ENCODE results near the gene MORN1. TPM values are rescaled to one million over a fixed set of nuclear protein-coding genes. Genes with fewer than 3 reads are reported as not detected.

MORN1 gene
- total and polyA plus RNA-seq, 3 donors from 2014 or later: 30.4 to 34.5 (median 30.9) TPM

- 75 to 77% methylated on average over 6 to 9 of the region's 9 CpGs for WGBS, 2 donors
- no peaks in the 10 kb centered on the region for H3K9me3 ChIP-seq
- H3K36me3 ChIP-seq (ENCODE audit: low read depth, missing control alignments): no peaks in the 10 kb centered on the region
- TF ChIP-seq POLR2A (IDR thresholded peaks at IDR 0.05) (no peak), CTCF (IDR thresholded peaks at IDR 0.05) (no peak)
- H3K4me1 ChIP-seq: peaks cover 25% of the 10 kb centered on the region
- no peaks in the 10 kb centered on the region for H3K27me3 ChIP-seq
- intact Hi-C loops (cut with DNase I; ENCODE audit: low total_unique reads): no loop called here
- no peak for DNase-seq
- no peak overlapping the region for H3K4me3 ChIP-seq
- H3K27ac ChIP-seq: no peak overlapping the region
Measured at GRCh38 chr1:2393471-2393877, 2.1 kb upstream of the MORN1 start.

DNA sequence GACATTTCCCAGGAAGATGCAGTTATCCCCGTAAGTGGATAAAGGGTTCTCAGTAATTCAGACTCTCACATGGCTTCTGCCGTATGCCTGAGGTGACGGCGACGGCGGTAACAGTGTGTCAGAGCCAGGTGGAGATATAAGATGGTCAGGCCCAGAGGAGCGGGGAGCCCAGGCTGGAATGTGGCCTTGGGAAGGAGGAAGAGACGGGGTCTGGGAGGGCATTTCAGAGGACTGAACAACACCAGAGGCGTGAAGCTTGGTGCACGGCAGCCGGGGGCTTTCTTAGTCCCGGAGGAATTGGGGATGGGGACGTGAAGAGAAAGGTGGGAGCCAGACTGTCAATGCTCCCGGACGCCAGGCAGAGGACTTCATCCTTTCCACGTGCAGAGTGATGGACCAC lies 1.3 kb upstream of the MORN1 start:
- no peak for TF ChIP-seq CTCF (IDR thresholded peaks at IDR 0.05)
- TF ChIP-seq POLR2A (IDR thresholded peaks at IDR 0.05): no peak
- H3K27ac ChIP-seq: peak overlapping the region; percentile 69 to 89
- no peak for DNase-seq
- H3K36me3 ChIP-seq (ENCODE audit: low read depth, missing control alignments): no peaks in the 10 kb centered on the region
- intact Hi-C loops (cut with DNase I; ENCODE audit: low total_unique reads): no loop called here
- H3K4me1 ChIP-seq: peaks cover 25% of the 10 kb centered on the region
- H3K27me3 ChIP-seq: no peaks in the 10 kb centered on the region
- peak overlapping the region; percentile 89 to 94 for H3K4me3 ChIP-seq
- no peaks in the 10 kb centered on the region for H3K9me3 ChIP-seq
- 17 to 24% methylated on average over 11 to 16 of the region's 16 CpGs for WGBS, 2 donors

DNA sequence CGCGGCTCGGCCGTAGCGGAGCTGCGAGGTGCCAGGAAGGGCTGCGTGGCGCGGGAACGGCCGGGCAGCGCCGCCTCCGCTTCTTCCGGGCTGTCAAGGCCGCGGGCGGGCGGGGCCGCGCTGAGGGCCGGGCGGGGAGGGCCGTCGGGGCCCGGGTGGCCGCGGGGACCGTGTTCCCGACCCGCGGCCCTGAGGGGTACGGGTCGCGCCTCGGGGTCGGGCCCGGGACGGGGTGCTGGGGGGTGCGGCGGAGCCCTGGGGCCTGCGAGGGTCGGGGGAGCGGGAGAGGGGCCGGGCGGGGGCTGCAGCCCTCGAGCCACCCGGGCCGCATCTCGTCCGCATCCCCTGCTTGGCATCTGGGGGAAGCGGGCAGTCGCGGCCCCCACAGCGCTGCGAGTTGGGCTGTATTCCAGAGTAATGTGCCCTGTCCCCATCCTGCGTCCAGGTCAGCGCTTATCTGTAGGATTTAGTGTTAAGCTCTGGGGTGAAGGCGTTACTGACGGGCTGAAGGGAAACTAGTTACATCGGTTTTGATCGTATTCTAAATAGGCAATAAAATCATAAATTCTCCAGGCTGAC lies 666 bp upstream of the MORN1 start:
- 0% methylated on average over 16 of the region's 62 CpGs; no CpG with 5 or more reads in 1 of the 2 donors for WGBS, 2 donors
- H3K9me3 ChIP-seq: no peaks in the 10 kb centered on the region
- no peaks in the 10 kb centered on the region for H3K36me3 ChIP-seq (ENCODE audit: low read depth, missing control alignments)
- peaks cover 25% of the 10 kb centered on the region for H3K4me1 ChIP-seq
- no peak for DNase-seq
- peak overlapping the region; percentile 69 to 89 for H3K27ac ChIP-seq
- intact Hi-C loops (cut with DNase I; ENCODE audit: low total_unique reads): no loop called here
- TF ChIP-seq POLR2A (IDR thresholded peaks at IDR 0.05): no peak
- TF ChIP-seq CTCF (IDR thresholded peaks at IDR 0.05): no peak
- H3K27me3 ChIP-seq: no peaks in the 10 kb centered on the region
- peak overlapping the region; percentile 89 to 94 for H3K4me3 ChIP-seq

- peaks cover 25% of the 10 kb centered on the region for H3K4me1 ChIP-seq
- H3K27me3 ChIP-seq: no peaks in the 10 kb centered on the region
- intact Hi-C loops (cut with DNase I; ENCODE audit: low total_unique reads): loop anchor here (10.0 kb wide), 1 partner anchor 55 kb away; no protein-coding TSS in a partner anchor
- 91 to 94% methylated on average over 7 of the region's 7 CpGs for WGBS, 2 donors
- H3K9me3 ChIP-seq: no peaks in the 10 kb centered on the region
- no peak for TF ChIP-seq POLR2A (IDR thresholded peaks at IDR 0.05)
- TF ChIP-seq CTCF (IDR thresholded peaks at IDR 0.05): no peak
- no peaks in the 10 kb centered on the region for H3K36me3 ChIP-seq (ENCODE audit: low read depth, missing control alignments)
- H3K27ac ChIP-seq: no peak overlapping the region
- DNase-seq: no peak
- H3K4me3 ChIP-seq: no peak overlapping the region
Measured at GRCh38 chr1:2389644-2390043, 1.7 kb downstream of the MORN1 start.

Data from testis (tissue), 3 donors.